Adrenal gland (tissue), 5 donors: ENCODE measurements around the gene HCRTR1.

ENCODE experiments used
- POLR2A ChIP-seq, 2 donors: fragments of 450-650 bp; IDR thresholded peaks; one replicate each; pipeline ENCODE4 v1.6.1; 2017; ENCODE audit warnings: antibody characterized with exemption in 2 of 2, mild to moderate bottlenecking in 2 of 2, moderate library complexity in 1 of 2
- TF ChIP-seq, protein P1 (sequence below), 6 experiments: fragments of 450-650 bp in 4 of 6; fragments of 200-600 bp in 2 of 6; sonication (generic) in 1 of 6; IDR thresholded peaks; 1 replicate in 5 of 6; 2 replicates in 1 of 6; pipeline versions ENCODE4 v1.5.1 to v1.8.0; 2016 to 2021; ENCODE audit warnings: antibody characterized with exemption in 6 of 6, mild to moderate bottlenecking in 2 of 6, moderate library complexity in 1 of 6
- donor health status: DM: no; HTN: no; CAD: no.

DNA sequence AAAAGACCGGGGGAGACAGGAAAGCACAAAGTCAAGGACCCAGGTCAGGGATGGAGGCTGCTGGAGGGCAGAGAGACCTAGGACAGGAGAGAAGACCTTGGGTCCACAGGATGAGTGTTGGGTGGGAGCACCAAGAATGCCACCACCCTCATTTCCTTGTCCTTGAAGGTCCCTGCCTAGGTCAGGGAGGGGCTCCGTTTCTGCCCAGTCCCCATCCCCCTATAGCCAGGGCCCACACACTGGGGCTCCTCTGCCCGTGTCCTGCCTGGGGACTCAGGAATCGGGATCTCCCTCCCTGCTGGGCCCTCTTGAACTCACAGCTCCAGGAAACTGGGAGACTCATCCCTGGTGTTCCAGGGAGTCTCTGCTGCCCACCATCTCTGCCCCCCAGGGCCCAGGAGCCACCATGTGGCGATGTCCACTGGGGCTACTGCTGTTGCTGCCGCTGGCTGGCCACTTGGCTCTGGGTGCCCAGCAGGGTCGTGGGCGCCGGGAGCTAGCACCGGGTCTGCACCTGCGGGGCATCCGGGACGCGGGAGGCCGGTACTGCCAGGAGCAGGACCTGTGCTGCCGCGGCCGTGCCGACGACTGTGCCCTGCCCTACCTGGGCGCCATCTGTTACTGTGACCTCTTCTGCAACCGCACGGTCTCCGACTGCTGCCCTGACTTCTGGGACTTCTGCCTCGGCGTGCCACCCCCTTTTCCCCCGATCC, 40.6 kb upstream of the HCRTR1 start:
- TF ChIP-seq, protein P1, sequence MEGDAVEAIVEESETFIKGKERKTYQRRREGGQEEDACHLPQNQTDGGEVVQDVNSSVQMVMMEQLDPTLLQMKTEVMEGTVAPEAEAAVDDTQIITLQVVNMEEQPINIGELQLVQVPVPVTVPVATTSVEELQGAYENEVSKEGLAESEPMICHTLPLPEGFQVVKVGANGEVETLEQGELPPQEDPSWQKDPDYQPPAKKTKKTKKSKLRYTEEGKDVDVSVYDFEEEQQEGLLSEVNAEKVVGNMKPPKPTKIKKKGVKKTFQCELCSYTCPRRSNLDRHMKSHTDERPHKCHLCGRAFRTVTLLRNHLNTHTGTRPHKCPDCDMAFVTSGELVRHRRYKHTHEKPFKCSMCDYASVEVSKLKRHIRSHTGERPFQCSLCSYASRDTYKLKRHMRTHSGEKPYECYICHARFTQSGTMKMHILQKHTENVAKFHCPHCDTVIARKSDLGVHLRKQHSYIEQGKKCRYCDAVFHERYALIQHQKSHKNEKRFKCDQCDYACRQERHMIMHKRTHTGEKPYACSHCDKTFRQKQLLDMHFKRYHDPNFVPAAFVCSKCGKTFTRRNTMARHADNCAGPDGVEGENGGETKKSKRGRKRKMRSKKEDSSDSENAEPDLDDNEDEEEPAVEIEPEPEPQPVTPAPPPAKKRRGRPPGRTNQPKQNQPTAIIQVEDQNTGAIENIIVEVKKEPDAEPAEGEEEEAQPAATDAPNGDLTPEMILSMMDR (IDR thresholded peaks at IDR 0.05): no peak
- no peak for TF ChIP-seq POLR2A (IDR thresholded peaks at IDR 0.05)
